WERI-Rb-1 (cell line): Measurements from ENCODE around the gene TMSB4X.
"Not testable (repeated sequence)": the region's sequence is repeated elsewhere in the genome, so short reads cannot be mapped to it uniquely, and the experiment has no call there.

Experiments
- DNase-seq: peaks from one replicate; pipeline ENCODE4 v3.0.0-alpha.2; 2020
- H3K27ac ChIP-seq: fragments of 250-450 bp; sonication (Bioruptor Pico); 2 replicates; pipeline ENCODE4 v1.5.1; 2020; ENCODE audit warnings: mild to moderate bottlenecking, moderate library complexity
- H3K27me3 ChIP-seq: fragments of 250-450 bp; sonication (Bioruptor Pico); 2 replicates; pipeline ENCODE4 v1.5.1; 2021; ENCODE audit warnings: mild to moderate bottlenecking, low read depth, moderate library complexity; ENCODE audit not compliant: insufficient read depth, severe bottlenecking
- H3K36me3 ChIP-seq: fragments of 250-450 bp; sonication (Bioruptor Pico); 2 replicates; pipeline ENCODE4 v1.5.1; 2020; ENCODE audit warnings: mild to moderate bottlenecking, moderate library complexity
- H3K4me3 ChIP-seq: 2 replicates; pipeline ENCODE4 v1.5.1; 2011; ENCODE audit warnings: low read depth, mild to moderate bottlenecking, control low read depth, low read length
- H3K9me3 ChIP-seq: fragments of 250-450 bp; sonication (Bioruptor Pico); 2 replicates; pipeline ENCODE4 v1.5.1; 2021; ENCODE audit warnings: mild to moderate bottlenecking, moderate library complexity; ENCODE audit not compliant: severe bottlenecking
- CTCF ChIP-seq: IDR thresholded peaks from 2 replicates; pipeline ENCODE4 v1.5.1; 2011; ENCODE audit warnings: low read depth, mild to moderate bottlenecking, control low read depth, inconsistent platforms, low read length

TMSB4X gene

GRCh38 chrX:12975991-12976558 lies 1.2 kb downstream of the TMSB4X start:
- TF ChIP-seq CTCF = no peak
- peak; percentile 50 for DNase-seq
- H3K27ac ChIP-seq = peak overlapping the region; percentile 78

GRCh38 chrX:12976819-12977732 lies 2.2 kb downstream of the TMSB4X start:
- H3K9me3 ChIP-seq, DNase-seq, H3K27ac ChIP-seq, H3K27me3 ChIP-seq: not testable (repeated sequence)
- Histone ChIP-seq H3K4me3 (peak overlapping the region; percentile 99), H3K36me3 (peaks cover 24% of the 10 kb centered on the region)

More at GRCh38 chrX:12975991-12976558, 1.2 kb downstream of the TMSB4X start:
- Histone ChIP-seq H3K9me3 (no peaks in the 10 kb centered on the region), H3K36me3 (peaks cover 24% of the 10 kb centered on the region), H3K4me3 (peak overlapping the region; percentile 99), H3K27me3 (no peaks in the 10 kb centered on the region)

GRCh38 chrX:12977761-12978204 lies 2.9 kb downstream of the TMSB4X start:
- no peak for TF ChIP-seq CTCF
- Histone ChIP-seq H3K4me3 (peak overlapping the region; percentile 99), H3K27me3 (no peaks in the 10 kb centered on the region), H3K27ac (no peak overlapping the region), H3K36me3 (peaks cover 24% of the 10 kb centered on the region), H3K9me3 (no peaks in the 10 kb centered on the region)
- DNase-seq = no peak

- H3K27me3 ChIP-seq = no peaks in the 10 kb centered on the region
- no peak overlapping the region for H3K27ac ChIP-seq
- H3K36me3 ChIP-seq = peaks cover 24% of the 10 kb centered on the region
- peak; percentile 21 for DNase-seq
- H3K4me3 ChIP-seq = no peak overlapping the region
- no peaks in the 10 kb centered on the region for H3K9me3 ChIP-seq
- TF ChIP-seq CTCF = no peak
Measured at GRCh38 chrX:12978205-12979025, 3.5 kb downstream of the TMSB4X start.

GRCh38 chrX:12979026-12979607 lies 4.2 kb downstream of the TMSB4X start:
- H3K27ac ChIP-seq = no peak overlapping the region
- no peak for TF ChIP-seq CTCF
- H3K9me3 ChIP-seq = no peaks in the 10 kb centered on the region
- no peaks in the 10 kb centered on the region for H3K27me3 ChIP-seq
- peaks cover 24% of the 10 kb centered on the region for H3K36me3 ChIP-seq
- H3K4me3 ChIP-seq = no peak overlapping the region
- no peak for DNase-seq
